Stimulated activated CD4-positive, alpha-beta T cell treated with anti-CD3 and anti-CD28 coated beads, Interleukin-1b, Interleukin-23, amount 100 ng/mL, for 48 hours (primary cell): ENCODE measurements around the gene UBXN6.

Source experiments
- DNase-seq: peaks from one replicate; pipeline ENCODE4 v3.0.0-alpha.2; 2020

UBXN6 gene

GRCh38 chr19:4437103-4437502 is 20.5 kb downstream of the UBXN6 start:
- no peak for DNase-seq

- no peak for DNase-seq
These were observed 21.4 kb downstream of the UBXN6 start for GRCh38 chr19:4436231-4436630.

- no peak for DNase-seq
These were observed 23.2 kb downstream of the UBXN6 start for GRCh38 chr19:4434391-4434790.

GRCh38 chr19:4432918-4433506 is 24.6 kb downstream of the UBXN6 start:
- DNase-seq: no peak

GRCh38 chr19:4431808-4432674 is 25.6 kb downstream of the UBXN6 start:
- DNase-seq: no peak

GRCh38 chr19:4431296-4431695 is 26.3 kb downstream of the UBXN6 start:
- no peak for DNase-seq

- no peak for DNase-seq
These were observed 26.8 kb downstream of the UBXN6 start for GRCh38 chr19:4430760-4431159.

GRCh38 chr19:4429771-4430171 is 27.8 kb downstream of the UBXN6 start:
- no peak for DNase-seq

- no peak for DNase-seq
These were observed 28.3 kb downstream of the UBXN6 start for GRCh38 chr19:4429256-4429655.

- DNase-seq: no peak
These were observed 29.1 kb downstream of the UBXN6 start for GRCh38 chr19:4428326-4428975.

GRCh38 chr19:4425537-4425936 is 32.1 kb downstream of the UBXN6 start:
- no peak for DNase-seq

GRCh38 chr19:4423416-4424126 is 34.0 kb downstream of the UBXN6 start:
- DNase-seq: no peak

GRCh38 chr19:4416268-4416667 is 41.3 kb downstream of the UBXN6 start:
- no peak for DNase-seq

GRCh38 chr19:4415352-4415751 is 42.2 kb downstream of the UBXN6 start:
- no peak for DNase-seq

- no peak for DNase-seq
These were observed 42.7 kb downstream of the UBXN6 start for GRCh38 chr19:4414800-4415321.

GRCh38 chr19:4414144-4414799 is 43.3 kb downstream of the UBXN6 start:
- no peak for DNase-seq

GRCh38 chr19:4413588-4413987 is 44.0 kb downstream of the UBXN6 start:
- no peak for DNase-seq

GRCh38 chr19:4409123-4409933 is 48.3 kb downstream of the UBXN6 start:
- no peak for DNase-seq

- DNase-seq: no peak
These were observed 51.0 kb downstream of the UBXN6 start for GRCh38 chr19:4406626-4407025.

- DNase-seq: no peak
These were observed 51.6 kb downstream of the UBXN6 start for GRCh38 chr19:4405977-4406376.

GRCh38 chr19:4403005-4403761 is 54.4 kb downstream of the UBXN6 start:
- DNase-seq: no peak
